Measurements from ENCODE around the gene DLK1. TPM values are rescaled to one million over a fixed set of nuclear protein-coding genes. Genes with fewer than 3 reads are reported as not detected.

Gene DLK1
- total and polyA plus RNA-seq, 7 donors, result 0.36 to 1.2 (median 0.46) TPM; not detected in 4

DNA sequence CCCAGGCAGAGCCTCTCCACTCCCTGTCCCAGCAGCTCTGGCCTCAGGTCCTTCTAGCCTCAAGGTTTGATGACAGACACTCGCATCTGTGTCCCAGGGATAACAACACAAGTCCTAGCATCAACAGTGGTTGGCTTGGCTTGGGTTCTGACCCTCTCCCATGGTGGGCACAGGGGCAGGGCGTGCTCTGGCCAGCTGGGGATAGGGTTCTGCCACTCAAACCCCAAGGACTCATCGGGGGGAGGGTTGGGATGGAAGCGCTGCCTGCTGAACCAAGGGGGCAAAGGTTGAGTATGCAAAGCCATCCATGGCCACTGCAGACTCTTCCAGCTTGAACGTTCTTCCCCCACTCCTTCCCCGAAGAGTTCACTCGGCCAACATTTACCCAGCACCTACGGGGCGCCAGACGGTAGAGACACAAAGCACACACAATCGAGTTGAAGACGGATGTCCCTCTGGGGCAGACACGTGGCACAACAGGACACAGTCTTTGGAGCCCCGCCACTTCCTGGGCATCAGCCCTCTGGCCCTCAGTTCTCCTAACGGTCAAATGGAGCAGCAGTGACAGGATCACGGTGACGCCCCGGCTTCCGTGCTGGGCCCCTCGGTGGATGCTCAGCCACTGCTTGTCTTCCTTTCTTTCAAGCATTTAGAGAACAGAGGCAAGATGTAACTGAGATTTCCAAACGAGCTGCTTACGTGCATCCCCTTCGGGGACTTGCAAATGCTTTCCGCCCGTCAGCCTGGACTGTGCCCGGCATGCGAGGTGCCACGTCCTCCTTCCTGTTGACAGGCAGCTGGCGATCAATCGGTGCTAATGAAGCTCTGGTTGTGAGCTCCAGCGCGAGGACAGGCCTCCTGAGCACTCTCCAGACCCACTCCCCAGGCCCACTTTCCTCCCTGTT, 42.6 kb downstream of the DLK1 start:
- H3K4me3 ChIP-seq, result no peak overlapping the region
- H3K36me3 ChIP-seq, result no peaks in the 10 kb centered on the region
- no peaks in the 10 kb centered on the region for H3K4me1 ChIP-seq
- DNase-seq, result peak; percentile 48
- H3K9me3 ChIP-seq, result peaks cover 0 to 3% (median 0%) of the 10 kb centered on the region in 4 donors
- WGBS, 2 donors, result 84 to 86% methylated on average over 32 of the region's 32 CpGs
- peaks cover 0 to 18% (median 0%) of the 10 kb centered on the region in 3 donors for H3K27me3 ChIP-seq
- no peak overlapping the region for H3K27ac ChIP-seq
- intact Hi-C loops (cut with DNase I), result no loop called here
- TF ChIP-seq POLR2A (IDR thresholded peaks at IDR 0.05), result no peak
- TF ChIP-seq POLR2AphosphoS5 (IDR thresholded peaks at IDR 0.05), result no peak
- TF ChIP-seq, protein P1, sequence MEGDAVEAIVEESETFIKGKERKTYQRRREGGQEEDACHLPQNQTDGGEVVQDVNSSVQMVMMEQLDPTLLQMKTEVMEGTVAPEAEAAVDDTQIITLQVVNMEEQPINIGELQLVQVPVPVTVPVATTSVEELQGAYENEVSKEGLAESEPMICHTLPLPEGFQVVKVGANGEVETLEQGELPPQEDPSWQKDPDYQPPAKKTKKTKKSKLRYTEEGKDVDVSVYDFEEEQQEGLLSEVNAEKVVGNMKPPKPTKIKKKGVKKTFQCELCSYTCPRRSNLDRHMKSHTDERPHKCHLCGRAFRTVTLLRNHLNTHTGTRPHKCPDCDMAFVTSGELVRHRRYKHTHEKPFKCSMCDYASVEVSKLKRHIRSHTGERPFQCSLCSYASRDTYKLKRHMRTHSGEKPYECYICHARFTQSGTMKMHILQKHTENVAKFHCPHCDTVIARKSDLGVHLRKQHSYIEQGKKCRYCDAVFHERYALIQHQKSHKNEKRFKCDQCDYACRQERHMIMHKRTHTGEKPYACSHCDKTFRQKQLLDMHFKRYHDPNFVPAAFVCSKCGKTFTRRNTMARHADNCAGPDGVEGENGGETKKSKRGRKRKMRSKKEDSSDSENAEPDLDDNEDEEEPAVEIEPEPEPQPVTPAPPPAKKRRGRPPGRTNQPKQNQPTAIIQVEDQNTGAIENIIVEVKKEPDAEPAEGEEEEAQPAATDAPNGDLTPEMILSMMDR (IDR thresholded peaks at IDR 0.05), result no peak
- no peak for TF ChIP-seq EP300 (IDR thresholded peaks at IDR 0.05)

DNA sequence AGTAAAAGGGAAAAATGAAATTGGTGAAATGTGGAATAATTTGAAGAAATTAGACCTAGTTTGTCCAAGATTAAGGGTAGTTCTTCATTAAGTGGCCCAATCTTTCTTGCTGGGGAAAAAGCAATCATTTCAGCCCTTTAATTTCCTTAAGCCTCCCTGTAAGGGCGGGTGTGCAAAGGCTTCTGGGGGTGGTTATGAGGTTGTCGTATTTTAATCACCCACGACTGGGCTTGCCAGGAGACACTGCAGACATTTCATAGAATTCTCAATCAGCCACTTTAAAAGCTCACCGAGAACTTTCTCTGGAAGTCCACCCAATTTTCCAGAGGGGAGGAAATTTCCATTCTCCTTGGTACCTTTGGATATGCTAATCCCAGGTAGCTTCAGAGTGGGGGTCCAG, 43.4 kb downstream of the DLK1 start:
- Histone ChIP-seq H3K36me3 (no peaks in the 10 kb centered on the region), H3K4me3 (no peak overlapping the region), H3K27ac (no peak overlapping the region), H3K4me1 (no peaks in the 10 kb centered on the region), H3K27me3 (peaks cover 0 to 18% (median 0%) of the 10 kb centered on the region in 3 donors), H3K9me3 (peaks cover 0 to 3% (median 0%) of the 10 kb centered on the region in 4 donors)
- TF ChIP-seq POLR2A (IDR thresholded peaks at IDR 0.05) (no peak), EP300 (IDR thresholded peaks at IDR 0.05) (no peak), POLR2AphosphoS5 (IDR thresholded peaks at IDR 0.05) (no peak)
- TF ChIP-seq, protein P1 (IDR thresholded peaks at IDR 0.05), result no peak
- no peak for DNase-seq
- intact Hi-C loops (cut with DNase I), result no loop called here
- 72 to 91% methylated on average over 4 of the region's 4 CpGs for WGBS, 2 donors

DNA sequence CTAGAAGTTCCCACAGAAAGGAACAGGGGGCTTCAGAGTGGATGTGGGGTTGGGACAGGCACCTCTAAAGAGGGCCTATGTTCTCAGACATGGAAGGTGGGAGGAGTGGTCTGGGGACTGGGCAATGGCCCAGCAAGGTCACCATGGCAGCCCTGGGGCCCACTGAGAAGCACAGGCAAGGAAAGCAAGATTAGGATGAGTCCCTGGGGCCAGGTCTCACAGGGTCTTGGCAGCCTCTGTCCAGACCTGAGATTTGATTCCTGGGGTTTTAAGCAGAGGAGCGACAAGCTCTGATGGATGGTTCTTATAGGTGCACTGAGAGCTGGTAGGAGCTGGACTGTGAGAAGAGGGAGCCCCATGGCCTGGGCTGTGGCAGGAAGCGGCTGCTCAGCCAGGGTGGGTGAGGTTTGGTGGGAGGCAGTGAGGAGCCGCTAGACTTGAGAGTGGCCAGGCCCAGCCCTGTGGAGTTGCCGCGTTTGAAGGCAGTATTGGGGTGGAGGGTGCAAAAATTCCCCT, 44.0 kb downstream of the DLK1 start:
- DNase-seq, result peak; percentile 44
- peaks cover 0 to 18% (median 0%) of the 10 kb centered on the region in 3 donors for H3K27me3 ChIP-seq
- no peaks in the 10 kb centered on the region for H3K4me1 ChIP-seq
- peaks cover 0 to 3% (median 0%) of the 10 kb centered on the region in 4 donors for H3K9me3 ChIP-seq
- intact Hi-C loops (cut with DNase I), result no loop called here
- no peak overlapping the region for H3K27ac ChIP-seq
- no peaks in the 10 kb centered on the region for H3K36me3 ChIP-seq
- no peak overlapping the region for H3K4me3 ChIP-seq
- TF ChIP-seq EP300 (IDR thresholded peaks at IDR 0.05) (no peak), POLR2A (IDR thresholded peaks at IDR 0.05) (no peak), POLR2AphosphoS5 (IDR thresholded peaks at IDR 0.05) (no peak)
- TF ChIP-seq, protein P1 (IDR thresholded peaks at IDR 0.05), result no peak
- WGBS, 2 donors, result 91 to 94% methylated on average over 5 of the region's 5 CpGs

DNA sequence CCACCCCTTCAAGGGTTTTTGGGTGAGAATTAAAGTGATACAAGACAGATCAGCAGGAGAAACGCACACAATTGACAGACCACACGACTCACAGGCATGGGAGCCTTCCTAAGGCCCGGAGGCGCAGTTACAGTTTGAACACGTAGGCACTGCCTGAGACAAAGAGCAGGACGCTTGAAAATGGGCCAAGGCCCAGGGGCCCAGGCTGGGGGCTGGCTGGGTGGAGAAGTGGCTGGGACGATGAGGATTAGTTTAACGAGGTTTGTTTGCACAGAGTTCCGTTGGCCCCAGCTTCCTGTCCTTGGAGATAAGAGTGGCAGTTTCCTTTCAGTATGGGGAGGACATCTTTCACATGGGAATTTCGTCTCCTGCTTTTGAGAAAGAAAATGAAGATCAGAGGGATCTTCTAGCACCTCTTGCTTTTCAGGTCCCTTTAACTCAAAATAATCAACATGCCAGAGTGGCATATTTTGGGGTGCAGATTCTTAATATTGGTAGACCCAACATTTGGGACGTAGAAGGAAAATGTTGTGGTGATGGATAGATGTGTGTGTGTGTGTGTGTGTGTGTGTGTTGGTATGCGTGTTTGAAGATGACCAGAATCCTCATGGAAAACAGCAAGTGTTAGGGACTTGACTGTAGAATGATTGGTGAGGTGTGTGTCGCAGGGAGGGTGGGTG, 44.6 kb downstream of the DLK1 start:
- DNase-seq, result peak; percentile 34

More for the DNA sequence above, 44.6 kb downstream of the DLK1 start:
- H3K9me3 ChIP-seq, result peaks cover 0 to 3% (median 0%) of the 10 kb centered on the region in 4 donors
- intact Hi-C loops (cut with DNase I), result no loop called here
- no peaks in the 10 kb centered on the region for H3K36me3 ChIP-seq
- H3K27me3 ChIP-seq, result peaks cover 0 to 18% (median 0%) of the 10 kb centered on the region in 3 donors
- no peak overlapping the region for H3K4me3 ChIP-seq
- 60 to 62% methylated on average over 13 of the region's 13 CpGs for WGBS, 2 donors
- TF ChIP-seq EP300 (IDR thresholded peaks at IDR 0.05) (no peak), POLR2A (IDR thresholded peaks at IDR 0.05) (no peak), POLR2AphosphoS5 (IDR thresholded peaks at IDR 0.05) (no peak)
- TF ChIP-seq, protein P1 (IDR thresholded peaks at IDR 0.05), result no peak
- H3K27ac ChIP-seq, result no peak overlapping the region
- no peaks in the 10 kb centered on the region for H3K4me1 ChIP-seq

Data from sigmoid colon (tissue), 7 donors.